Mesothelial cell of epicardium (in vitro differentiated cells): ENCODE data around the gene TSSK3. TPM values are rescaled to one million over a fixed set of nuclear protein-coding genes. Genes with fewer than 3 reads are reported as not detected.

Experiments used
- DNase-seq, 2 experiments: peaks; one replicate each; pipeline ENCODE4 v3.0.0; 2021; ENCODE audit warnings: low spot score in 2 of 2; ENCODE audit not compliant: unreplicated experiment in 2 of 2
- H3K27ac Mint-ChIP-seq: 2 replicates; pipeline ENCODE4 v1.8.0; 2021; ENCODE audit warnings: mixed read lengths
- H3K27me3 Mint-ChIP-seq: 2 replicates; pipeline ENCODE4 v1.8.0; 2021; ENCODE audit warnings: low read depth, mixed read lengths
- H3K36me3 Mint-ChIP-seq: 2 replicates; pipeline ENCODE4 v1.8.0; 2021; ENCODE audit warnings: mixed read lengths
- H3K4me1 Mint-ChIP-seq: 2 replicates; pipeline ENCODE4 v1.8.0; 2021; ENCODE audit warnings: mixed read lengths
- H3K4me3 Mint-ChIP-seq: 2 replicates; pipeline ENCODE4 v1.8.0; 2021; ENCODE audit warnings: mild to moderate bottlenecking, moderate library complexity, mixed read lengths
- H3K9me3 Mint-ChIP-seq: 2 replicates; pipeline ENCODE4 v1.8.0; 2021; ENCODE audit warnings: mixed read lengths
- total RNA-seq: library from RNA; stranded (reverse); gene quantifications from 3 replicates; pipeline ENCODE4 v1.2.1, GENCODE V29; 2021
- TF ChIP-seq, protein P1 (sequence below): fragments of 200-600 bp; sonication (generic); IDR thresholded peaks from one replicate; pipeline ENCODE4 v1.5.0; 2021; ENCODE audit warnings: antibody characterized with exemption; ENCODE audit not compliant: unreplicated experiment

The TSSK3 gene
- total RNA-seq, 1 donor from 2014 or later, result 8.1 TPM

DNA sequence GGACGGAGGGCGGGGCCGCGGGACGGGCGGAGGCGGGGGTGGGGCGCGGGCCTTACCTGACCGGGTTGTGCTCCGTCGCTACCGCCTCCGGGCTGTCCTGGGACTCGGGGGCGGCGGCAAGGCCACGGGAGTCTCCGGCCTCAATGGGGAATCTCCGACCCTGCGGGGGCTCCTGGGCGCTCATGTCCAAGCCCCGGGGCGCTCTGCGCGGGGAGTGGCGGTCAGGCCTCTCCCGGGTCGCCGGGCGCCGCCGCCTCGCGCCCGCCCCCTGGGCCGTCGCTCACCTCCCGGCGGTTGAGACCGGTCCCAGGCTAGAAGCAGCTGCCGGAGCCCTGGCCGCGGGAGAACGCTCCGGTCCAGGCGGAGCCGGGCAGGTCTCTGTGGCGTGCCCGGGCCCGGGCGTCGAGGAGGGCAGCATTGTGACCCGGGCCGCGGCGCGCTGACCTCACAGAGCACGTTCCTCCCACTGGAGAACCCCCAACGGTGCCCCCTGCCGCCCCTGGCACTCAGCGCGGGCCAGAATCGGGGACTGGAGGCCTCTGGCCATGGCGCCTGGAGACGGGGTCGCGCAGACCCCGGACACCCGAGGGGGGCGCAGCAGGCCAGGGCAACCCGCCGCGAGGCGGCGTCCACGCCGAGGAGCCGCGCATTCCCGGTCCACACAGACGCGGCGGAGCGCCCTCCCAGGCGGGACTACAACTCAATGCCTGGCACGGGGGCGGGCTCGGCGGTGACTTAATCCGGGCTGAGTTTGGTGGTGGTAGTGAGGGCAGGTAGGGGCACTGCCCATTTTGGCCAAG is 465 bp upstream of the TSSK3 start:
- peak; percentile 42 to 65 for DNase-seq
- H3K4me1 Mint-ChIP-seq, result peaks cover 14% of the 10 kb centered on the region
- no peak overlapping the region for H3K27ac Mint-ChIP-seq
- H3K36me3 Mint-ChIP-seq, result peaks cover 4% of the 10 kb centered on the region
- TF ChIP-seq, protein P1, sequence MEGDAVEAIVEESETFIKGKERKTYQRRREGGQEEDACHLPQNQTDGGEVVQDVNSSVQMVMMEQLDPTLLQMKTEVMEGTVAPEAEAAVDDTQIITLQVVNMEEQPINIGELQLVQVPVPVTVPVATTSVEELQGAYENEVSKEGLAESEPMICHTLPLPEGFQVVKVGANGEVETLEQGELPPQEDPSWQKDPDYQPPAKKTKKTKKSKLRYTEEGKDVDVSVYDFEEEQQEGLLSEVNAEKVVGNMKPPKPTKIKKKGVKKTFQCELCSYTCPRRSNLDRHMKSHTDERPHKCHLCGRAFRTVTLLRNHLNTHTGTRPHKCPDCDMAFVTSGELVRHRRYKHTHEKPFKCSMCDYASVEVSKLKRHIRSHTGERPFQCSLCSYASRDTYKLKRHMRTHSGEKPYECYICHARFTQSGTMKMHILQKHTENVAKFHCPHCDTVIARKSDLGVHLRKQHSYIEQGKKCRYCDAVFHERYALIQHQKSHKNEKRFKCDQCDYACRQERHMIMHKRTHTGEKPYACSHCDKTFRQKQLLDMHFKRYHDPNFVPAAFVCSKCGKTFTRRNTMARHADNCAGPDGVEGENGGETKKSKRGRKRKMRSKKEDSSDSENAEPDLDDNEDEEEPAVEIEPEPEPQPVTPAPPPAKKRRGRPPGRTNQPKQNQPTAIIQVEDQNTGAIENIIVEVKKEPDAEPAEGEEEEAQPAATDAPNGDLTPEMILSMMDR, result no peak
- H3K27me3 Mint-ChIP-seq, result no peaks in the 10 kb centered on the region
- peak overlapping the region; percentile 68 for H3K4me3 Mint-ChIP-seq
- H3K9me3 Mint-ChIP-seq, result no peaks in the 10 kb centered on the region

- peaks cover 14% of the 10 kb centered on the region for H3K4me1 Mint-ChIP-seq
- H3K4me3 Mint-ChIP-seq, result peak overlapping the region; percentile 10
- H3K9me3 Mint-ChIP-seq, result no peaks in the 10 kb centered on the region
- no peaks in the 10 kb centered on the region for H3K27me3 Mint-ChIP-seq
- H3K36me3 Mint-ChIP-seq, result peaks cover 4% of the 10 kb centered on the region
- no peak for DNase-seq
- TF ChIP-seq, protein P1, result no peak
- no peak overlapping the region for H3K27ac Mint-ChIP-seq
These were observed 1.4 kb downstream of the TSSK3 start for GRCh38 chr1:32363713-32364112.

DNA sequence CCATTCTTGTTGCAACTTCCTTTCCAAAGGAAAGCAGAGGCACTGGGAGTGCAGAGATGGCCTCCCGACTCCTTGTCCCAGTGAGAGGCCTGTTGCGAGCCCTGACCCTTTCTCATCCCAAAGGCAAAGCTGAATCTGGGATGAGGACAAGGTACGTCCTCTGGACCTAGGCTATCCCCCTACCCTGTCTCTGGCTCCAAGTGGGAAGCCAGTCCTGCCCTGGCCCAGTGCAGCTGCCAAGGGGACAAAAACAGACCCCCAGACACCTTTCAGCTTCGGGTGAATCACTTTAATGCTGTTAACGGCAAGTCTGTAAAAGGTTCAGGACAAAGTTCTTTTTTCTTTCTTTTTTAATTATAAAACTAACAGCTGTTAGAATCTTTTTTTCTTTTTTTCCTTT is 2.5 kb downstream of the TSSK3 start:
- no peaks in the 10 kb centered on the region for H3K9me3 Mint-ChIP-seq
- no peaks in the 10 kb centered on the region for H3K27me3 Mint-ChIP-seq
- H3K27ac Mint-ChIP-seq, result no peak overlapping the region
- H3K36me3 Mint-ChIP-seq, result peaks cover 7% of the 10 kb centered on the region
- H3K4me1 Mint-ChIP-seq, result peaks cover 14% of the 10 kb centered on the region
- TF ChIP-seq, protein P1, result no peak
- no peak overlapping the region for H3K4me3 Mint-ChIP-seq
- no peak for DNase-seq

DNA sequence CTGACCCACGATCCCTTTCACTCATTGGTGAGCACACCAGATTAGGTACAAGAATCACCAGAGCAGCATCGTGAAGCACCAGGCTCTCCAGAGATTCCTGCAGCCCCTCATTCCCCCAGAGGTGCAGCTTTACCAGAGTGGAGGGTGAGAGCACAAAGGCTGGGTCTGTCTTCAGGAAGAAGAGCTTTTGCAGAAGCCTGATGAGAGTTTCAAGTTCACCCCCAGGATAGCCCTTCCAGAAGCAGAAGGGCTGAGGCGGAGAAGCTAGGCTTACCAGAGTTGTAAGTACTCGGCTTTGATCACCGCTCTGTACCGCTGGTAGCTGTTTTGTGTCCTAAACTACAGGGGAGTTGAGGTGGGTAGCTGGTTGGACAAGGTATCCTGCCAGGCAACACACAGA is 3.1 kb downstream of the TSSK3 start:
- H3K27me3 Mint-ChIP-seq, result no peaks in the 10 kb centered on the region
- peak overlapping the region; percentile 30 for H3K27ac Mint-ChIP-seq
- H3K4me1 Mint-ChIP-seq, result peaks cover 14% of the 10 kb centered on the region
- H3K4me3 Mint-ChIP-seq, result no peak overlapping the region
- H3K9me3 Mint-ChIP-seq, result no peaks in the 10 kb centered on the region
- H3K36me3 Mint-ChIP-seq, result peaks cover 7% of the 10 kb centered on the region
- TF ChIP-seq, protein P1, result no peak
- DNase-seq, result no peak

DNA sequence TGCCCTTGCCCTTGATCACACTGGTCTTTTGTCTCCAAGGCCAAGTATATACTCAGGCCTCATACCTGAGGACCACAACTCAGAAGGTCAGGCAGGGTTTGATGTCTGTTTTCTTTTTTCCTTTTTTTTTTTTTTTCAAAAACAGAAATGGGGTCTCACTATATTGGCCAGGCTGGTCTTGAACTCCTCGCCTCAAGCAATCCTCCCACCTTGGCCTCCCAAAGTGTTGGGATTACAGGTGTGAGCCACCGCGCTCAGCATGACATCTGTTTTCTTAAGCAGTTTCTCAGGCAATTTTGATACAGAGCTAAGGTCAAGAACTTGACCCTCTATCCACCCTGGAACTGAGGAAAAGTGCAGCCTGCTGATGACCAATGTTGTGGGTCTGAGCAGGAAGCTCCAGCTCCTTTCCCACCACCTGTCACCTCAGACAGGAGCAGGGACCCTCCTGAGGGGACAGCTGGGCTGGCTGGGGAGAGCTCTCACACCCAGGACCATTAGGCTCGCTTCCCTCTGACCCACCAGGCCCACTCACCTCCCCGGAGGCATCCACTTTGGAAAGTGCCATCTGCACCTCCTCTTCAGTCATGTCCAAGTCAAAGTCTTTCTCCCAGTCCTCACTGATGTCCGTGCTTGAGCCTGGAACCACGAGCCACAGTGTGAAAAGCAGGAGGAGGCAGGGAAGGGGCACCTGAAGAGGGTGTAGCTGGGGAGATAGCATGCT is 5.7 kb downstream of the TSSK3 start:
- Mint-ChIP-seq H3K27me3 (no peaks in the 10 kb centered on the region), H3K4me1 (peaks cover 2% of the 10 kb centered on the region), H3K36me3 (peaks cover 13% of the 10 kb centered on the region), H3K27ac (no peak overlapping the region), H3K4me3 (no peak overlapping the region), H3K9me3 (no peaks in the 10 kb centered on the region)
- DNase-seq, result no peak
- TF ChIP-seq, protein P1, result no peak
